HG03135 (cell line): Measurements from ENCODE around the gene CPSF2.

Experiments used
- ATAC-seq: cut with Tn5 transposase; IDR thresholded peaks from one replicate; pipeline ENCODE4 v1.9.1; 2021; ENCODE audit warnings: mild to moderate bottlenecking, moderate library complexity; ENCODE audit not compliant: unreplicated experiment

The CPSF2 gene

DNA sequence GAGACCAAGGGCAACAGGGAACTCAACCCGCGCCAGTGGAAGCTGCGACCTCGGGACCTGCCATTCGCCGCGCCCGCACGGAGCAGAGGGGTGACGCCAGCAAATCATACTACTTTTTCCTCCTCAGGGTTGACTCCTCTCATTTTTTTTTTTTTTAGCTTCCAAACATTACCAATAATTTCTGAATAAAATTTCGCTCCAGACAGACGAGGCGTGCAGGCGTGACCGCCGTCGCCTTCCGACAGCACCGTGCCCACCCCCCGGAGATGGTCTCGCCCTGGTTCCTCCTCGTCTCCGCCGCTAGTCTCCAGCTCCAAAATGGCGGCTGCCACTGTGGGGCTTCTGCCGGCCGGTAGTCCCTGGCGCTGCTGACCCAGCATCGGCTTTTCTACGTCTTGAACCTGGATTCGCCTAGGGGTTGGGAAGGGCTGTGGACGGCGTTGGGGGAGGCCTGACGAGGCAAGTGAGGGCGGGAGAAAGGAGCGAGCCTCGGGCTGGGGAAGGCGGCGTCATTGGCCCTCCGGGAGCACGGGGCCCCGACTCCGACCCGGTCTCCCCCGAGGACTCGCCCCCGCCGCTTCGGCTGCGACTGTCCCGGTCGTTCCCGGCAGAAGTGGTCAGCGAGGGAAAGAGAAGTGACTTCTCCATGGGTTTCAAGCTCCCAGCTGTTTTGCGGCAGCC is at the start of gene CPSF2, which contains the start of gene NDUFB1:
Gene CPSF2 (plus strand): TSS at position 300 of the 681 bp plus-strand sequence. CDS start 9,016 bp downstream, outside the sequence.
Gene NDUFB1 (minus strand): TSS at position 37 of the 681 bp plus-strand sequence. CDS start 4,069 bp downstream, outside the sequence.
- ATAC-seq: peak; percentile 88

DNA sequence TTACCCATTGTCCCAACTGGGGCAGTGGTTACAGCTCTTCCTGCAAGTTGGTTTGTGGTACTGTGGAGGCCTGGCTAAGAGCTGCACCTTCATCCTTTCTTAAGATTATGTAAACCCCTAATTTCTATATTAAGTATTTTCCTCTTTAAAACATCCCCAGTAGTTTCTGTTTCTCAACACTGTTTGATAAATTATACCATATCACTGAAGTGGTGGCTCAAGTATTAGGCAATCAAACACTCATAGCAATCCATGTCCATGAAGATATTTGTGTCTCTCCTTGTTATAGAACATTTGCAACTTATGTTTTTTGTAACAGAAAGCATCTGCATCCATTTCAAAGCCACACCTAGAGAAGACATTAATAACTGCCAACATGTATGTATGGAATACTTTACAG is 47.2 kb upstream of the CPSF2 start:
- ATAC-seq: no peak

DNA sequence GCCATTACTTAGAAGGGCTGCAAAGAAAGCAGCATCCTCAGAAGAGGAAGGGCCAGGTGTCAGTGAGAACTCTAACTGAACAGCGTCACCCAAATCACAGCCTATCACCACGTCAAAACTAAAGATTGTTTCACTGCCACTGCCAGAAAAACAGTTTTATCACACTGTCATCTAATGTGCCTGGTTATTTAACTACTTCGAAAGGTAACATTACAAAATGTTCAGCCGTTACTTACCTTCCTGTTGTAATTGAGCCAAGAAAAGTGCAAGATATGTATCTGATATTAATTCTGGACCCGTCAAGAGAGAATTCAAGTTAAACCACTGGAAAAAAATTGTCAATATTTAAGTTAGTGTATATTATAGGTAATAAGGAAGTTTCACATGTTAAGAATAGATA is 33.3 kb upstream of the CPSF2 start:
- ATAC-seq: no peak

DNA sequence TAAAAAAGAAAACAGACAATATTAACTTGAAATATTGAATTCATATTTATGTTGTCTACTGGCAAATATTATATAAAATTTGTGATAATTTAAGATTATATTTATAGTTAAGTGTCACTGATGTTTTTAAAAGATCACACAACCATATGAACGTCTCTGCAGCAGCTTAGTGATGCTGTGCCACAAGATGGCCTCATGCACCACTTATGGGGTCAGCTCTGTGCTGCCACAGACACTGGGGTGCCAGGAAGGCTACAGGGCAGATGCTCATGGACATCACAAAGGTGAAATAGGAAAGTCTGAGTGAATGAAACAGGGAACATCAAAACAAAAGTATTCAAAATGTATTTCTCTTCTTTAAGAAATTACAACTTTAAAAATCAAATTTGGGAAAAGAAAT is 28.4 kb upstream of the CPSF2 start:
- no peak for ATAC-seq

DNA sequence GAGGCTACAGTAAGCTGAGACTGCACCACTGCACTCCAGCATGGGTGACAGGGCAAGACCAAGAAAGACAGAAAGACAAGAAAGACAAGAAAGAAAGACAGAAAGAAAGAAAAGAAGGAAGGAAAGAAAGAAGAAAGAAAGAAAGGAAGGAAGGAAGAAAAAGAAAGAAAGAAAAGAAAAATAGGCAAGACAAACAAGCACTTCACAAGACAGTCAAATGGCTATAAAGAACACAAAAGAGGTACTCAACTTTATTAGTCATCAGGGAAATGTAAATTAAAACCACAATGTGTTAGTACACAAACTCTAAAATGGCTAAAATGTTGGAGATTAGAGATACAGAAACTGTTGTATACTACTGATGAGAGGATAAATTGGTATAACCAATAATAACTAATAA is 22.0 kb upstream of the CPSF2 start:
- no peak for ATAC-seq

DNA sequence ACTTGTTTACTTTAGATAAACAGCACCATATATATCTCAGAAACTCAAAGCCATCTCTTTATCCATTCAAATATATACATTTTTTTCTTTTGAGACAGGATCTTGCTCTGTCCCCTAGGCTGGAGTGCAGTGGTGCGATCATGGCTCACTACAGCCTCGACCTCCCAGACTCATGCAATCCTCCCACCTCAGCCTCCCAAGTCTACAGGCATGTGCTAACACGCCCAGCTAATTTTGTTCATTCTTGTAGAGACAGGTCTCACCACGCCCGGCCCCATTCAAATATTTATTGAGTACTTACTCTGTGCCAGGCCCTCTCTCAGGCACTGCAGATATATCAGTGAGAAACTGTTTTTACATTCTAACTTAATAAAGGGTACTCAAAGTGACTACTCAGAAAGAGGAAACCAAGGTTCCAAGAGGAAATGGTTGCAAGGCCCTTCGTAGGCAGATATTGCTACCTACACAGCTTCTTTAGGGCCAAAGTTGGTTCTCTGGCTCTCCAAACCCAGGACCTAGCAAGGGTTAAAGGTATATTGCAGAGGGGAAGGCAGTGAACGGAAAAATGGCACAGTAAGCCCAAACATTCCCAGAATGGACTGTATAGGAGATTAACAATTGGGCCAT is 18.3 kb upstream of the CPSF2 start:
- ATAC-seq: no peak

DNA sequence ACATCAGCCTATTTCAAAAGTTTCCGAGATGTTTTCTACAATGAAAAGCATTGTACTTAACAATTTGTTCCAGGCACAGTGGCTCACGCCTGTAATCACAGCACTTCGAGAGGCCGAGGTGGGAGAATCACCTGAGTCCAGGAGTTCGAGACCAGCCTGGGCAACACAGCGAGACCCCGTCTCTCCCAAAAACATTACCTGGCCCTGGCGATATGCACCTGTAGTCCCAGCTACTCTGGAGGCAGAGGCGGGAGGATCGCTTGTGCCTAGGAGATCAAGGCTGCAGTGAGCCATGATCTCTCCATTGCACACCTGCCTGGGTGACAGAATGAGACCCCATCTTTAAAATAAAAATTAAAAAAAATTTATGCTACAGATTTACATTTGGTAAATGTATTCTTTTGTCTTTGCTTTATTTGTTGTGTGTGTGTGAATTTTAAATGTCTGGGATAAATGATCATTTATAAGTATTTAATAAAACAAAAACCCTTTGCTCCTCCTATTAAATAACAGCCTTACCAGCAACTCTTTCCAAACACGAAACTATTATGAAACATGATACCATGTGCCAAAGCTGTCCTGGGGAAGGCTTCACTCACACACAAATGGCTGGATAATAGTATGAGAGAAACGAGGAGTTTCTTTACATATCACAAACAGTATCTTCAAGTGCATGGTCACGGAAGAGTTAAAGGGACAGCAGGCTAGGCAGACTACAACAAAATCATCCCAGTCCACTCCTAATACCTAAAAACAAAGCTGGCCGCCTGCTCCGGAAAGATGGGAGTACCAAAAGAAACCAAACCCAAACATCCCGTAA is 16.5 kb upstream of the CPSF2 start:
- ATAC-seq: no peak

DNA sequence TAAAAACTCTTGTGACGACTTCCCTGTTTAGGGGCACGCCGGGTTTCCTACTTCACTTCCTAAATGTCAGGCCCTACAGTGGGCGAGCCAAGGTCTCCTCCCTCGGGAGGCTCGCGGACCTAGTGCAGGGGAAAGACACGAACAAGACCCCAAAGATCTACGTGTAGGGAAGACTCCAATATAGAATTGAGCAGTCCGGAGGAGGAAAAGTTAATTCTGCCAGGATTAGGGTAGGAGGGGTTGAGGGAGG is 16.0 kb upstream of the CPSF2 start:
- ATAC-seq: peak; percentile 16

DNA sequence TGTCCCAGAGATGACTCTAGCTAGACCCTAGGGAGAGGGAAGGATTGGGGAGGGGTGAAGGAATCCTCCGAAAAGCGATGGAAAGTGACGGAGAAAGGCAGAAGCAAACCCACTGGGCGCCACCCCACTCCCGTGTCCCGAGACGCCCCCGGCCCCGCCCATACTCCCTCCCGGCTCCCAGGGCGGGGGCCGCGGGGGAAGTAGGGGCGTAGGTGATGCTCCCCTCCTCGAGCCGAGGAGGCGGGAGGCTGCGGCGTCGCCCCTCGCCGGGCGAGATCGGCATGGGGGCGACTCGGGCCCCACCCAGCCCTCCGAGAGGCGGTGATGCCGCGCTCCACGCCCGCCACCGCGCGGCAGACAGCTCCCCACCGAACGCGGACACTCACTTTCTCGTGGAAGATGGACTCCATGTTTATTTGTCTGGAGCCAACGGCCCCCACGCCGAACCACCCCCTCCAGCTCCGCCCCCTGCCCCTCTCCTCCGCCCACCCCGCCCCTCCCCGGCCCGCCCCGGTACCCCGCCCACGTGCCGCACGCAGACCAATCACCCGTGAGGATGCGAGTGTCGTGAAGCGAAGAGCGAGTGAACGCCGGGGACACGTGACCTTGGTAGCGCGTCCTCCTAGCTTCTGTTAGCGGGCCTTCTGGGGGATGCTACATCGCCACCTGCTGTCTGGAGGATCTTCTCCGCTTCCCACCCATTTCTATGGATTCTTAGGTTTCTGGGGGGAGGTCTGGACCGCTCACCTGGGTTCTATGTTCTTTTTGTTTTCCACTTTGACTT is 15.4 kb upstream of the CPSF2 start, which contains the start of gene ATXN3:
Gene ATXN3 (minus strand): TSS at position 440 of the 784 bp plus-strand sequence. CDS start 30 bp downstream, at position 410.
- ATAC-seq: peak; percentile 95

DNA sequence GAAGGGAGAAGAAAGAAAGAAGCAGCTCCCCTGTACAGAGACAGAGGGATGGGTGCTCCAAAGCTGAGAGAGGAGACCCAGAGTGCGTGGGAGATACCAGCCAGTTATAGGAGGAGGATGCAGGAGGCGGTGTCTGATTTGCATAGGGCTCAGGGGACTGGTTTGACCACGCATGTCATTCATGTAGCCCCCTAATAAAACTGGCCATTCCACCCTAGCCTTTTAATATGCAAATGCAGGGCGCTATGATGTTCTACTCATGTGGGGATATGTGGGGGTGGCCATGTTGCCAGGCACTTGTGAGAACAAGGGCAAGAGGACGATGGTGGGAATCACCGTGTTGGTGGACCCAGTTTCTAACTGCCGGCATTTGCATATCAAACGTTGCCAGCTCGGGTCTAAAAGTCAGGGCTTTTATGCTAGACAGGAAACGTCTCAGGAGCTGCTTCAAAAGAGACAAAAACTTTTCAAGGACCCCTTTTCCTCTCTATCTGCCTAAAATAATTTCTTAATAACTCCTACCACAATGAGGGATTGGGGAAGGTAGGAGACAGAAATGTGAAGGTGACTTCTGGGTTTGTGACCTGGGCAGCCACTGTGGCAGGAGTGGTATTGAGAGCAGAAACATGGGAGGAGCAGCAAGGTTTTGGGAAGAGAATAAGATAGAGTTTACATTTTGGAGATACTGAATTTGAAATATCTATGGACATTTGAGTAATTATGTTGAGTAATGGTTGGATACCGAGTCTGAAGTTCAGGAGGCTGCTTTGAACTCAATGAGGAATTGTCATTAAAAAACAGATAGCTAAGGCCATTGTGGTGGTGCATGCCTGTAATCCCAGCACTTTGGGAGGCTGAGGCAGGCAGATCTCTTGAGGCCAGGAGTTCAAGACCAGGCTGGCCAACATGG is 13.2 kb upstream of the CPSF2 start:
- ATAC-seq: no peak

DNA sequence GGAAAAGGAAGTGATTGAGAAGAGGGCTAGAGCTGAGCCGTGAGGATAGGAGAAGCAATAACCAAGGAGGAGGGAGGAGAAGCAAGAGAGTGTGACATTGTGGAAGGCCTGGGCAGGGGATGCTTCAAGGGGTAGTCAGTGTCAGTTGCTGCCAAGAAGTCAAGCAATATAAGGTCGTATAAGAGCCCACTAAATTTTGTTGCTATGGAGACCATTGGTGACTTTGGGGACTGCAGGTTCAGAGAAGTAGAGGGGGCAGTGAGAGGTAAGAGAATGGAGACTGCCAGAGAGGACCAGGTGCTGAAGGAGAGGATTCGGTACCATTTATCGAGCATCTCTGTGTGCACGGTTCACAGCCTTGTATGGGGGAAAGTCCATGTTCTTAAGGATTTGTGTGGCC is 12.3 kb upstream of the CPSF2 start:
- ATAC-seq: no peak

DNA sequence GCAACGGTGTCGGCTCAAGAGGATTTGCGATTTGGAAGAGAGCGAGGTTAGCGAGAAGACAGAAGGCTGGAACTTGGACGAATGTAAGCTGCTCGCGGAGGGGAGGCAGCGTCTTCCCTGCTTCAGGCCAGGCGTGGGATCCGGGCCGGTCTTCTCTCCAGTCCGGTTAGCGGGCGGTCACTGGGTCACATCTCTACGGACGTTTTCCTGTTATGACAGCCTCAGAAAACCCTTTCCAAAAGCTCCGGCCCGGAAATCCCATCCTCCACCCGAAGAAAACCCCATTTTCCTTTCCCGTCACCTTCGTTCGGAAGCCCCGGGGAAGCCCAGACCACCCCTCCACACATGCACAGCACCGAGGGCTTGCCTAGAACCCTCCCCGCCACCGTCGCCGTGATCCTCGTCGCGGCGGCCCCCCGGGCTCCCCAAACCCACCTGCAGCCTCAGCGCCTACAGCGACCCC is 531 bp upstream of the CPSF2 start:
- ATAC-seq: peak; percentile 10

DNA sequence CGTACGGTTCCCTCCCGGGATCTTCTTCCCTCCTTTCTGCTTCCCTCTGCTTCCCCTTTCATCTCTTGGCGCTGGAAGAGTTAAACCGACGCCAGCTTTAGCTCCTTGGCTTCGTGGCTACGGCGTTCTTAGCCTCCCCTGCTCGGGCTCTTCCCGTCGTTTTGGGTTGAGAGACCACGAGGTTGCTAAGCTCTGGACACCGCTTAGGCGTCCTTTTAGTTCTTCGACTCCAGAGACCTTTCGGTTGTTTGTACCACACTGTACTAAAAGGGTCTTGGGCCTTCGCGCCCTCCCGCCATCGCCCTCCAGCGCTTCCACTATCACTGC is 545 bp downstream of the CPSF2 start:
- peak; percentile 10 for ATAC-seq

DNA sequence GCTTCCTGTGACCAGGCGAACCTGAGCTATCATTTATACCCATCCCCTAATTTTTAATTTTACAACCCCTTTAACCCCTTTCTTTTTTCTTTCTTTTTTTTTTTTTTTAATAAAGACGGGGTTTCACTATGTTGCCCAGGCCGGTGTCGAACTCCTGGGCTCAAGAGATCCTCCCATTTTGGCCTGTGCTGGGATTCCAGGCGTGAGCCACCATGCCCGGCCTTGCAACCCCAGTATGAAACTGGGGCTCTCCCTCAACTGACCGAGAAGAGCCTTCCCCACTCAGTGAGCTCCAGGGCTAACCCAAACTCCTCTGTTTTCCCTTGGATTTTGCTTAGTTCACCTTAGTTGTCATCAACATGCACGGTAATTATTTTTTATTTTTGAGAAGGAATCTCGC is 992 bp downstream of the CPSF2 start:
- ATAC-seq: no peak

DNA sequence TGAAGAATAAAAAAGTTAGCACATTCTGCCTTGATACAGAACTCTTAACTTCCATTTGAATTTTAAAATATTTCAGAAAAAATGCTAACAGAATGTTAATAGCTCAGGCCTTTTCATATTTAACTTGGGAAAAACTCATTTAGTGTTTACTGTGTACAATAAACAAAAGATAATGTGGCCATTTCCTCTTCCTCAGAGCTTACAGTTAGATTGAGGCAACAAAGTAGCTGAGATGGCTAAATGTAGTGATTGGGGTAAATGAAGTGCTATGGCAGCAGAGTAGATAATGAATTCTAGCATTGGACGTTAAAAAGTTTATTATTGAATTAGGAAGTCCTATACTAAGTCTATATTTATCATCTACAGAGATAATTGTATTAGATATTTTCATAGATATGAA is 12.7 kb downstream of the CPSF2 start:
- no peak for ATAC-seq

DNA sequence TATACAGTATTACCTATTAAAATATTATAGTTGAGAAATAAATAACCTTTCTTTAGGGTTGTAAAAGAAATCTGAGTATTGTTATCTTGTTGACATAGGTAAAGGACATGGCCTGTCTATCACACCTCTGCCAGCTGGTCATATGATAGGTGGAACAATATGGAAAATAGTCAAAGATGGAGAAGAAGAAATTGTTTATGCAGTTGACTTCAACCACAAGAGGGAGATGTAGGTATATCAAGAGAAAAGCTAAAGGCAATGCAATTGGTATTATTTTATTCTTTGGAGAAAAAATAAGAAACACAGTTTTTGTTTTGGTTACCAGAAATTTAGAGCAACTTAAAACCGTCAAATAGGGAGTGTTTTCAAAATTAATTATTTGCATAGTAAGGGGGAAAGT is 13.5 kb downstream of the CPSF2 start:
- ATAC-seq: no peak

DNA sequence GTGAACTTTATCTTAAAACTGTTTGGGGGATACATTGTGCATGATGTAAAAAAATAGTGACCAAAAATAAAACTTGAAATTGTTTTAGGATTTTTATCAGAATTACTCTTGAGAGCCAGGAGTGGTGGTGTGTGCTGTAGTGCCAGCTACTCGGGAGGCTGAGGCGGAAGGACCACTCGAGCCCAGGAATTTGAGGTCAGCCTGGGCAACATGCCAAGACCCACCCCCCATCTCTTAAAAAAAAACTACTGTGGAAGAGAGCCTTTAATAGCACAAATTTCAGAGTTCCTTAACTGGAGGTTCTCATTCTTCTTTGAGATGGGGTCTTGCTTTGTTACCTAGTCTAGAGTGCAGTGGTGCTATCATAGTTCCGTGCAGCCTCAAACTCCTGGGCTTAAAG is 21.5 kb downstream of the CPSF2 start:
- ATAC-seq: no peak

DNA sequence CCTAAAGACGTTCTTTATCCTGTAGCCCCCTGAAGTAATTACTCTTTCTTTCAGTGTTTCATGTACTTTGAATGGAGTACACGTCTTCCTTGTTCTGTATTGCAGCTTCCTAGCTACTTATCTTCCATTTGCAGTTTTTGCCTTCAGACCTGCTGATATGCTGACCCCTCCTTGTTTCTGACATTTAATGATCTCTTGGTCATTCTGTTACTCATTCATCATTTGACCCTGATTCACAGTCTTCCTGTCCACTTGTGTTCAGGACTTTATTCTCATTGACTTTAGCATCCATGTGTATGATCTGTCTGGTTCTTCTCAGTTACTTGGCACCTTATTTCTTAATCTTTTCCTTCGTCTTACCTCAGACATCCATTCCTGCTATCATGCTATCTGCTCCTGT is 22.2 kb downstream of the CPSF2 start:
- no peak for ATAC-seq

DNA sequence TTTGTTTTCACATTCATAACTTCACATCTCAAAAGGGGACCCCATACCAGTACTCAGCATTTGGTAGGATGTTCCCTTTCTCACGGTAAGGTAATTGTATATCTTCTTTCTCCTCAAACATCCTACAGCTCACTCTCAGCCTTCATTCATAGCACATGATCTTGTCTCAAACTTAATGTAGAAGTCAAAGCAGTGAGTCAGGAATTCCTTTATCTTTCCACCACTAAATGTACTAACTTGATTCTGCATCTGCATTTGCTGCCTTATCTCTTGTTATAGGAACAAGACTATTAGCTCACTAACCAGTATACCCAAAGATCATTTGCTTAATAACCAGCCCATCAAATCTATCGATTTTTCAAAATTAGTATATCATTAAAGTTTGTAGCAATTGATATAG is 22.9 kb downstream of the CPSF2 start:
- no peak for ATAC-seq

DNA sequence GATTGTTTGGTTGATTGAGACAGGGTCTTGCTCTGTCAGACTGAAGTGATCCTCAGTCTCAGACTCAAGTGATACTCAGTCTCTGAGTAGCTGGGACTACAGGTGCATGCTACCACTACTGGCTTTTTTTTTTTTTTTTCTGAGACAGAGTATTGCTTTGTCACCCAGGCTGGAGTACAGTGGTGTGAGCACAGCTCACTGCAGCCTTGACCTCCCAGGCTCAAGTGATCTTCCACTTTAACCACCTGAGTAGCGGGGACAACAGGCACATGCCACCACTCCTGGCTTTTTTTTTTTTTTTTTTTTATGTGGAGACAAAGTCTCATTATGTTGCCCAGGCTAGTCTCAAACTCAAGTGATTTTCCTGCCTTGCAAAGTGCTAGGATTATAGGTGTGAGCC is 31.8 kb downstream of the CPSF2 start:
- ATAC-seq: no peak
